Dedifferentiated amniotic fluid mesenchymal stem cell (primary cell): Measurements from ENCODE around the gene HPS1.

ENCODE experiments used
- DNase-seq: peaks from one replicate; pipeline ENCODE4 v3.0.0-alpha.2; 2016; ENCODE audit errors: extremely low spot score

HPS1 gene

GRCh38 chr10:98432330-98432729 is 14.4 kb downstream of the HPS1 start:
- DNase-seq = no peak

- no peak for DNase-seq
These were observed 15.7 kb downstream of the HPS1 start for GRCh38 chr10:98431016-98431415.

- no peak for DNase-seq
These were observed 16.3 kb downstream of the HPS1 start for GRCh38 chr10:98430427-98430826.

- DNase-seq = no peak
These were observed 17.2 kb downstream of the HPS1 start for GRCh38 chr10:98429320-98430072.

DNA sequence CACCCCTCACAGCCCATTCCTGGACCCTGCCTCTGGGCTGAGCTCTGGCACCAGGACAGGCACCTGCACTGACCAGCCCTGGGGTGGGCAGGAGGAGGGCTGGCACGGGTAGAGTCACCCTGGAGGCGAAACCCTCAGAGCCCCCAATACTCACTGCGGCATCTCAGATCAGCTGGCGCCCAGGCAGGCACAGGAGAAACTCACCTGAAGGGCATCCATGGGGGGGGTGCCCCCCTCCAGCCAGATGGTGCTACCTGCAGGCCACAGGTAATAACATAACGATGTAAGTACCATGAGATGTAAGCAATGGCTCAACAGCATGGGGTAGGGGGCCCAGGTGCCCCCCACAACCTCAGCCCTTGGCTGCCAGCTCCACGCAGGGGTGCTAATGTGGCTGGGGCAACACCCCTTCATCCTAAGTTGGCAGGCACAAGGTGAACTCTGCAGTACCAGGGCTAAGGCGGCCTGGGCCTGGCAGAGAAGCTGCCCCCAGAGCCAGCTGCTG is 19.7 kb downstream of the HPS1 start:
- DNase-seq = no peak

- DNase-seq = no peak
These were observed 21.0 kb downstream of the HPS1 start for GRCh38 chr10:98425511-98426352.

DNA sequence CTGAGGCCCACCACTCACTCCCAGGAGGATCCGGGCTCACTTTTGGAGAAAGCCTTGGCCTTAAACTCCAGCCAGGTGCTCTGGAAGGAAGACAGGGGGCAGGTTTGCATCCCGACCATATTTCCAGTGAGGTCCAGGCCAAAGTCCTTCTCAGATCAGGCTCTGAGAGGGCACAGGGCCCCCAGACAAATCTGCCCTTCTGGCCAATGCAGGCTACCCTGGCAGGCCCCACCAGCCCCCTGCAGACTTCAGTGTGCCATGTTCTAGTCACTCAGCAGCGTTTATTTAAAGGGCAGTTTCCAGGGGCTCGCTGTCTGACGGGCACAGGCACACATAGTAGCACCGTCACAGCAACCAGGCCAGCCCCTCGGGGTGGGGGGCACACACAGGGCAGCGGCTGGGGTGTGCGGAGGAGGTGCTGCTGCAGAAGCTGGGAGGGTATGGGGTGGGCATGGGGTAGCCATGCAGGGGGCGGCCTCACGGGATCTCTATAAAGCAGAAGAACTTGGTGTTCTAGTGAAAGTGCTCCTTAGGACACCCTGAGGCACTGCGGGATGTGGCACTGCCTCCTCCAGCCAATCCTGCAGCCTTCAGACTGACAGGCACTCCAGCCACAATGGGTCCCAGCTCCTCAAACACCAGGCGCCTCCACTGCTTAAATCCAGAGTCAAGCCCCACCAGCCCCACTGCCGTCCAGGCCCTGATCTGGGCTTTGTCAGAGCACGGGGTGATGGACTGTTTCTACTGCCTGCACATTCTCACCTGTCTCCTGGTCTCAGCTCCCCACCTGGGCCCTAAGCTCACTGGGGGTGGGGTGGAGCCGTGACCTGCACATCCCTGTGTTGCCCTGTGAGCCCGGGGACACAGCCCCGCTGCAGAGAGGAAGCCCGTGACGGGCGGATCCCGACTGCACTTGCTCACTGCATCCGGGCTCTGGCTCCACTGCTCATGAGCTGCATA is 22.2 kb downstream of the HPS1 start:
- no peak for DNase-seq

DNA sequence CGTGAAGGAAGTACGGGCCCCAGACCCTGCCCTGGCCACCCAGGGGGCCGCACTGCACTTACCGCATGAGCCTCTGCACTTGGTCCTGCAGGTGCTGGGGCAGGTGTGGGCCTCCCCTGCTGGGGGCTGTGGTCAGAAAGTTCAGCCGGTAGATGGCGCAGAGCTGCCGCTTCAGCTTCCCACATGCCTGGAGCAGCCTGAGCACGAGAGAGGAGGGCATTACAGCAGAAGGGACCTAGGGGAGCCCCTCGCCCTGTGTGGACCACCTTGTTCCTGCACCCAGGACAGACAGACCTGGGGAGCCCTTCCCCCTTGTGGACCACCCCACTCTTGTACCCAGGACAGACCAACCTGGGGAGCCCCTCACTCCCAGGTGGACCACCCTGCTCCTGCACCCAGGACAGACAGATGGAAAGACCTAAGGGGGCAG is 23.0 kb downstream of the HPS1 start:
- no peak for DNase-seq

GRCh38 chr10:98422182-98422581 is 24.6 kb downstream of the HPS1 start:
- DNase-seq = no peak

GRCh38 chr10:98420786-98421185 is 25.9 kb downstream of the HPS1 start:
- no peak for DNase-seq

DNA sequence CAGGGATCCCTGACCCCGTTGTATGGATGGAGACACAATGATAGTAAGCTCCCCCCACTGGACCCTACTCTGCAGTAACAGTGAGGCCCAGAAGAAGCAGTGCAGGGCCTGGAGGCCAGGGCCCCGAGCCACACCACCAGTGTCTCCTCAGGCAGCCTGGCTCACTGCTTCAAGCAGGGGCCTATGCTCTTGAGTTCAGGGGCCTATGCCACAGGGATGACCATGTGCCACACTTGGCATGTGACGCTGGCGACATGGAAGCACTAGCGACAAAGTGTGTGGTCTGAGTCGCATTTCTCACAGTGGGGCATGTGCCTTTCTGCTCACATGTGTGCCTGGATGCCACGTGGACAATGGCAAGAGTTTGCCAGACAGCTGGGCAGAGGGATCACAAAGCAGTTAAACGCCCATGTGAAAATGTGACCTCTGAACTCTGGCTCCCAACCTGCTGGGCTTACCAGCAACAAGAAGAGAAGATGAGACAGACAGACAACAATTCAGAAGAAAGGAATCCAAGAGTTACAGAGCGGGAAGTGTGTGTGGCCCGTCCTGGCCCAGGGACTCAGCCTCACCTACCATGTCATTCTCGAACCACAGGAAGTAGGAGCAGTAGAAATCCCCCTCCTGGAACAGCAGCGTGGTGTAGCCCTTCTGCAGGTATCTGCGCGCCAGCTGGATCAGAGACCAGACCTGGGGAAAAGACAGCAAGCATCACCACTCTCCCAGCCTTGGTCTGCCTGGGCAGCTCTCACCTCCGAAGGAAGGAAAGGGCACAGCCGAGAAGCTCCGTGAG is 27.1 kb downstream of the HPS1 start:
- DNase-seq = no peak

GRCh38 chr10:98418665-98419468 is 27.9 kb downstream of the HPS1 start:
- DNase-seq = no peak

DNA sequence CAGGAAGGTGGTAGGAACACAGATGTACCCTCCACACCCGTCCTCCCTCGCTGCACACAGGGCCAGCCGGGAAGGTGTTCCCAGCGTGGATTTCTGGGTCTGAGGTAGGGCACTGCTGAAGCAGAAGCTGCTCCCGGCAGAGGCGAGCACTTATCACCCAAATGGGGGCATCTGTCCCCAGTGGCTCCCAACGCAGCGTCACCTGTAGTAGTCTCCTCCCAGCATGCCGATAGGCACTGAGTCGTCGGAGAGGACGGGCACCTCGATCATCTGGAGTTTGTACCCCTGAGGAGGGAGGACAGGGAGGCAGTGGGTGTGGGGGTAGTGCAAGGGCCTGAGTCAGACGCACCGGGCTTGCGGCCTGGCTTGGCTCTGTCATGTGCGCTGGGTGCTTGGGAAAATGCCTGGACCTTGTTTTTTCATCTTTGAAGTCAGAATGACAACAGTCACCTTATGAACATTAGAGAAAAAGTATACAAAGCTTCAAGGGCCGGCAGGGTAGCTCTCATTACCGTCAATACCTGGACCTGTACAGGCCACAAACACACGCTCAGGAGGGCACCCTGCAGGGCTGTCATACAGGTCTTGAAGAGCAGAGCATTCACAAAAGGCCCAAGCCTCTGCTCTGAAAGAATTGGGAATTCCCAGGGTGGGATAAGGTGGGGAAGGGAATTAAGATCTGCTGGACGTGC is 28.6 kb downstream of the HPS1 start:
- DNase-seq = no peak

- DNase-seq = no peak
These were observed 29.2 kb downstream of the HPS1 start for GRCh38 chr10:98417481-98417959.

- DNase-seq = no peak
These were observed 29.9 kb downstream of the HPS1 start for GRCh38 chr10:98416606-98417388.

DNA sequence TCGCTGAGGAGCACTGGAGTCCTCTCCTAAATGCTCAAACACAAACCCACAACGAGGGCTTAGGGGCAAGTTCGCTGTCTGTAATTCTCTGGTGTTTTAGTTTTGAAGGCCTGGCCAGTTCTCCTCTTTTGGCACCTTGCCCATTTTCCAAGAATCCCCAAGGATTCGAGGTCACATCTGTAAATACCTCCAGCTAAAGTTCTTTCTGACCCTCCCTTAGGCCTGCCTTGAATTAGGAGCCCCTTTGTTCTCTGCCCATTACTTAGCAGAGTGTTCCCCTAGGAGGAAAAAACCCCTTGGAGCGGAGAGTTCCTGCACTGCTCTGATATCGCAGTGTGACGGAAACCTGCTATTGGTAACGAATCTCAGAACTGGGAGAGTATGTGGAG is 31.0 kb downstream of the HPS1 start:
- DNase-seq = no peak

DNA sequence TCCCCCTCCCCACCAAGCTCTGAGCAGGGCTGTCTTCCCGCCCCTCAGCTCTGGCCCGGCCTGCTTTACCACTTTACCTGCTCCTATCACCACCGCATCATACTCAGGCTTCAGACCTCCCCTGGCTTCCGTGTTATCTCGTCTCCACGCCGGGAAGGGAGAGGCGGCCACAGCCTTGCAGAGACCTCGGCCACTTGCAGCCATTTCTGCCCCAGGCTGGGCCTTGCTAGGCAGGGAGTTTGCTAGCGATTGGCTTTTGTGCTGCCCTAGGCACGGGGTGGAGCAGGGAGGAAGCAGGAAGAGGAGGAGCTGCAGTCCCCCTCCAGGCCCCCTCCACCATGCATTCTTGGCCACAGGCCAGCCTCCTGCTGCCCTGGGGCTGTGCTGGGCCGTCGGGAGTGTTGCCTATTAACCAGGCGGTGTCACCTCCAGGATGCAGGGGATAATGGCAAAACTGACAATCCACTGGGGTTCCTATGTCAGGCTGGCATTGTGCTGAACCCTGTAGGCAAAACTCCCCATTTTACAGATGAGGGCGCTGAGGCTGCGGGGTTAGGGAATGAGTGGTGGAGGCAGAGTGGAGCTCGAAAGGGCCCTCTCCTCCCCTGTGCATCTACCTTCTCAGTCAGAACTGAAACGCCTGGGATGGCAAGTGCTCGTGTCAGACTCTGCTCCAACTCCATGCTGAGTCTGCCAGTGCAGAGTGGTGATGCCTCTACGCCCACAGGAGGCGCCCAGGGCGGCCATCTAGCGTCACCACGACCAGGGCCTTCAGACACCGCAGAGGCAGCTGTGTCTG is 31.6 kb downstream of the HPS1 start, which contains the start of gene PYROXD2:
PYROXD2 (minus strand) TSS at position 251 of the 799 bp plus-strand sequence; CDS start at position 204, 47 bp downstream.
- DNase-seq = peak; percentile 78

- DNase-seq = no peak
These were observed 32.2 kb downstream of the HPS1 start for GRCh38 chr10:98414578-98414931.
